Measurements from ENCODE around the gene ZNF786. TPM values are rescaled to one million over a fixed set of nuclear protein-coding genes. Genes with fewer than 3 reads are reported as not detected.

The ZNF786 gene
- total and polyA plus RNA-seq, 9 of the 15 experiments (the other 6 are each of a cell fraction or from before 2014, with no cell fraction given) = 0.31 to 5.4 (median 3.0) TPM

DNA sequence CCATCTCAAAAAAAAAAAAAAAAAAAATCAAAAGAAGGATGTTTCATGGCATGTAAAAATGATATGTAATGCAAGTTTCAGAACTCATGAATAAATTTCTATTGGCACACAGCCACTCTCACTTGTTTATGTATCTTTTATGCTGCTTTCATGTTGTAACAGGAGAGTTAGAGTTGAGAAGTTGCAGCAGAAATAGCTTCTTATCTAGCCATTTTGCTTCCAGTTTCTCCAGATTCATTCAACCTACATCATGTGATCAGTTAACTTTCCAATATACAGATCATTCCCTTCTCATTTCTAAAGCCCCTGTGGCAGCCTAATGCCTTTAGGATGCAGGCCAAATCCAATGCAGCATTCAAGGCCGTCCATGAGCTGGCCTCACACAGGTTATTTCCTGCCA is 30.4 kb downstream of the ZNF786 start (continued):
- TF ChIP-seq RAD51 (IDR thresholded peaks at IDR 0.05; ENCODE audit: borderline replicate concordance, low read depth) (0 out of 2 replicates have a peak, but pooled peaks have one; percentile 32), YBX1 (IDR thresholded peaks at IDR 0.05) (no peak), ZNF347 (CRISPR knock-in tag; IDR thresholded peaks at IDR 0.05; ENCODE audit: low read depth) (no peak), TOE1 (IDR thresholded peaks at IDR 0.05; ENCODE audit: borderline replicate concordance) (peak; percentile 69; the same call in 1 of the 2 replicates), TOE1 (CRISPR knock-in tag; IDR thresholded peaks at IDR 0.05; ENCODE audit: borderline replicate concordance, low read depth) (no peak)

- DNase-seq (ENCODE audit: extremely low read depth in 1 of 4, low spot score in 3 of 4) (no peak), ATAC-seq (no peak), FAIRE-seq (no peak)
- intact Hi-C loops (cut with micrococcal nuclease) = no loop called here
- no peak overlapping the region for H3K4me3 ChIP-seq
- 0 out of 5 replicates have a peak, but pooled peaks cover 0 to 3% of the 10 kb centered on the region in 2 experiments for H3K4me1 ChIP-seq (replicated peaks in 1 of 2; ENCODE audit: control insufficient read depth in 2 of 2, insufficient read depth in 2 of 2, low read length in 2 of 2)
- no peak overlapping the region for H3K27ac ChIP-seq (ENCODE audit: extremely low read depth, low read depth, low read length)
- H3K36me3 ChIP-seq (ENCODE audit: control insufficient read depth, insufficient read depth, low read length) = no peaks in the 10 kb centered on the region
- in situ Hi-C loops (cut with MboI) = no loop called here
- H4K20me1 ChIP-seq (replicated peaks; ENCODE audit: control insufficient read depth, insufficient read depth, low read length) = no peaks in the 10 kb centered on the region
- no peaks in the 10 kb centered on the region for H3K9me3 ChIP-seq (replicated peaks; ENCODE audit: control insufficient read depth, insufficient read depth, low read depth, low read length)
- BruUV-seq (replicated peaks) = no TSS peak
- H3K27me3 ChIP-seq (ENCODE audit: control insufficient read depth in 2 of 2, insufficient read depth in 2 of 2, low read length in 2 of 2) = peaks cover 5 to 6% of the 10 kb centered on the region in 2 experiments; a peak in 3 of 5 replicates
- CTCF ChIA-PET (ENCODE audit: low intra/inter-chr PET ratio) = interaction anchor here (0.6 kb wide), 1 partner anchor 368 kb away, joined by 6 read pairs; no protein-coding TSS in a partner anchor
- no peak overlapping the region for H3K9ac ChIP-seq (ENCODE audit: insufficient read depth in 1 of 2, low read depth in 2 of 2, low read length in 2 of 2)
- H3K79me2 ChIP-seq (ENCODE audit: control insufficient read depth, insufficient read depth, low read length) = no peaks in the 10 kb centered on the region
- POLR2A ChIA-PET = interaction anchor here (1.3 kb wide), 1 partner anchor 22 kb away, joined by 4 read pairs; no protein-coding TSS in a partner anchor
- H3K9me1 ChIP-seq (ENCODE audit: control insufficient read depth, insufficient read depth, low read length) = no peaks in the 10 kb centered on the region
- no peak overlapping the region for H3K4me2 ChIP-seq (ENCODE audit: insufficient read depth, low read length)
- 30% methylated on average over 8 of the region's 8 CpGs for WGBS (ENCODE audit: insufficient coverage, low coverage, missing lambda C conversion rate)
- H2AFZ ChIP-seq (ENCODE audit: low read depth, low read length) = peak overlapping the region; percentile 29; the same call in 1 of the 2 replicates
- TF ChIP-seq ZNF75A (CRISPR knock-in tag; IDR thresholded peaks at IDR 0.05) = no peak
- no peak for TF ChIP-seq WHSC1 (IDR thresholded peaks at IDR 0.05; ENCODE audit: low read length)
- peak; percentile 58; the same call in 1 of the 2 replicates for TF ChIP-seq ARID4B (CRISPR knock-in tag; IDR thresholded peaks at IDR 0.05)
- no peak for TF ChIP-seq PHF20 (IDR thresholded peaks at IDR 0.05; ENCODE audit: partially characterized antibody)
- TF ChIP-seq THAP12 (CRISPR knock-in tag; IDR thresholded peaks at IDR 0.05) = no peak
- 0 out of 2 replicates have a peak, but pooled peaks have one; percentile 12 for TF ChIP-seq MAX (CRISPR knock-in tag; IDR thresholded peaks at IDR 0.05)
- no peak for TF ChIP-seq GTF2F1 (IDR thresholded peaks at IDR 0.05; ENCODE audit: low read depth, low read length)
- no peak for TF ChIP-seq TFE3 (CRISPR knock-in tag; IDR thresholded peaks at IDR 0.05)
Observed at GRCh38 chr7:149053885-149054284, 36.6 kb downstream of the ZNF786 start.
